Left ventricle myocardium inferior (tissue), 1 donor: ENCODE results near the gene HSDL2. TPM values are rescaled to one million over a fixed set of nuclear protein-coding genes. Genes with fewer than 3 reads are reported as not detected.
"Not testable (repeated sequence)": the region's sequence is repeated elsewhere in the genome, so short reads cannot be mapped to it uniquely, and the experiment has no call there.

ENCODE experiments used
- DNase-seq: peaks from one replicate; pipeline ENCODE4 v3.0.0-alpha.2; 2020
- H3K27ac ChIP-seq: fragments of 200-600 bp; replicated peaks from 2 replicates; pipeline ENCODE4 v1.8.0; 2021
- H3K27me3 ChIP-seq: fragments of 200-600 bp; 2 replicates; pipeline ENCODE4 v1.8.0; 2021; ENCODE audit warnings: low read depth
- H3K36me3 ChIP-seq: fragments of 200-600 bp; 2 replicates; pipeline ENCODE4 v1.8.0; 2021
- H3K4me1 ChIP-seq: fragments of 200-600 bp; 2 replicates; pipeline ENCODE4 v1.8.0; 2021
- H3K4me3 ChIP-seq: fragments of 200-600 bp; 2 replicates; pipeline ENCODE4 v1.8.0; 2021; ENCODE audit warnings: mild to moderate bottlenecking, moderate library complexity
- H3K9me3 ChIP-seq: fragments of 200-600 bp; replicated peaks from 2 replicates; pipeline ENCODE4 v1.8.0; 2021
- CTCF ChIP-seq: fragments of 200-600 bp; IDR thresholded peaks from 2 replicates; pipeline ENCODE4 v1.8.0; 2021; ENCODE audit warnings: antibody characterized with exemption, mild to moderate bottlenecking, borderline replicate concordance
- intact Hi-C: fragments of 100-400 bp; cut with micrococcal nuclease; formaldehyde crosslinking; loops from one replicate; pipeline ENCODE4 v1.11.0; 2022
- total RNA-seq: library from RNA; stranded (reverse); fragmentation: NEBNext Ultra II Directional; extraction: Animal tissue kit (Norgen Biotek cat#: 25700); gene quantifications from one replicate; pipeline ENCODE4 v1.2.1, GENCODE V29; 2021
- donor health status: DM: no; HTN: yes; CAD: no; lungs with severe emphysema.

The HSDL2 gene
- total RNA-seq, 1 donor from 2014 or later, result 234 TPM

DNA sequence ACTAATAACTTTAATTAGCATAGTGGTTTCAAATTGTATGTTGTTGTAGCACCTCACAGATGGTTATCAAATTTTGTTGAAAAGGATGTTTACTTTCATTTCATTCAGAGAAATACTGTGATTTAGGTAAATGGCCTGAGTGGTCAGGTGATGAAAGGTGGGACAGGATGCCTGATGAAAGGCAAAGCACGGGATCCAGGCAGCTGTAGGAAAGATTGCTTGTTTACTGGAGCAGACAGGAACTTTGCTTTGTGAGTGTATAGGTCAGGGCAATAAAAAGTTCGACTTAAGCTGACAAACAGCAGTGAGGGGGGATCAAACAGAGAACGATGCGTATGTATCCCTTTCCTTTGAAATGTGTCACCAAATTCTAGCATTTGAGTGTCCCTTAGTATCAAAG is 125.7 kb downstream of the HSDL2 start:
- intact Hi-C loops, result no loop called here
- TF ChIP-seq CTCF, result no peak
- H3K4me3 ChIP-seq, result no peak overlapping the region

DNA sequence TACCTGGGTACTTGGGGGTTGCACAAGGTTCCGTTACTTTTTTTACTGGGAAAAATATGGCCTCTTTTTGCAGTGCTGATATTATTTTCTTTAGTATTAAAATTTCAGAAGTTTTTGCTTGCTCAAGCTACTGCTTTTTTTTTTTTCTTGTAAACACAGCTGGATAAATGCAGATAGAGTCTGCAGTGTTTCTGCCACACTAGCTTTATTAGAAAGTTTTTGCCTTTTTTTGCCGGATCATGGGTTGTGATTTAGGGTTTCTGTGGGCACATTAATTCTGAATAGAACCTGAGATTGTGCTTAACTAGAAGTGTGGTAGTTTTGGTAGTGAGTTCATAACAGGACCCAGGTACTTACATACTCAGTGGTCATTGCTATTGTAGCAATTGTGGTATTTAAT is 126.7 kb downstream of the HSDL2 start:
- Histone ChIP-seq H3K36me3 (no peaks in the 10 kb centered on the region), H3K9me3 (no peaks in the 10 kb centered on the region), H3K4me1 (peaks cover 8% of the 10 kb centered on the region), H3K27me3 (no peaks in the 10 kb centered on the region), H3K4me3 (no peak overlapping the region), H3K27ac (no peak overlapping the region)
- no peak for TF ChIP-seq CTCF
- DNase-seq, result no peak
- intact Hi-C loops, result no loop called here

More for the DNA sequence above, 125.7 kb downstream of the HSDL2 start:
- Histone ChIP-seq H3K27ac (no peak overlapping the region), H3K9me3 (no peaks in the 10 kb centered on the region), H3K4me1 (peaks cover 4% of the 10 kb centered on the region), H3K36me3 (no peaks in the 10 kb centered on the region), H3K27me3 (no peaks in the 10 kb centered on the region)
- no peak for DNase-seq

GRCh38 chr9:112507001-112507680 is 127.2 kb downstream of the HSDL2 start:
- no peak overlapping the region for H3K27ac ChIP-seq
- H3K36me3 ChIP-seq, result no peaks in the 10 kb centered on the region
- H3K4me1 ChIP-seq, result peaks cover 8% of the 10 kb centered on the region
- no peaks in the 10 kb centered on the region for H3K27me3 ChIP-seq
- no peak overlapping the region for H3K4me3 ChIP-seq
- H3K9me3 ChIP-seq, result no peaks in the 10 kb centered on the region
- no peak for DNase-seq
- TF ChIP-seq CTCF, result no peak
- intact Hi-C loops, result no loop called here

DNA sequence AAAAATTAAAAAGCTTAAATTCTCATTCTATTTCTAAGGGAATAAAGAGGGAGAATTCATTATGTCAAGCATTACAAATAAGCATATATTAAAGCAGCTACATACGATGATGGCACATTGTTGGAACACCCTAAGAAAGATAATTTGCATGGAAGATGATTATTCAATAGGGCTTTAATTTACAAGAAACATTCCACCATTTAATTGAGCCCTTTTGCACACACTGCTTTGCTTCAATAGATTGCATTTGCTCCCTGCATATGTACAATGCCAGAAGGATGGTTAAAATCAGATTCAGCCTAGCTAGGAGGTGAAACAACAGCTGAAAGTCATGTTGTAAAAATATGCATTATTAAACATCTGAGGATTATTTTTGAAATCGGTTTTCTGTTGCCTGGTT is 128.5 kb downstream of the HSDL2 start:
- no peak overlapping the region for H3K27ac ChIP-seq
- TF ChIP-seq CTCF, result no peak
- no peaks in the 10 kb centered on the region for H3K27me3 ChIP-seq
- DNase-seq, result no peak
- no peaks in the 10 kb centered on the region for H3K36me3 ChIP-seq
- H3K9me3 ChIP-seq, result no peaks in the 10 kb centered on the region
- intact Hi-C loops, result no loop called here
- H3K4me3 ChIP-seq, result no peak overlapping the region
- H3K4me1 ChIP-seq, result peaks cover 4% of the 10 kb centered on the region

DNA sequence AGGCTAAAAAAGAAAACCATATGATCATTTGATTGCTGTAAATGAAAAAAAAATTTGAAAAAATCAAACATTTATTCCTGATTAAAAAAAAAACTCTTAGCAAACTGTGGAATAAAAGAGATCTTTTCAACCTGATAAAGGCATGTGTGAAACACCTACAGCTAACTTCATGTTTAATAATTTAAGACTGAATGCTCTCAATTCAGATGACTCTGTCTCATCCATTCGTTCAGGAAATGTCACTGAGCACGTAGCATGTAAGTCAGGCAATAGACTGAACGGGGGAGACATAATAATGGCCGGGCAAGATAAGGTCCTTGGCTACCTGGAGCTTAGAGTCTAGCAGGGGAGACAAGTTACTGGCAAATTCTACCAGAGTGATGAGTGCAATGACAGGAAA is 132.5 kb downstream of the HSDL2 start:
- DNase-seq, H3K27me3 ChIP-seq, H3K4me3 ChIP-seq, H3K4me1 ChIP-seq, H3K36me3 ChIP-seq, H3K9me3 ChIP-seq, H3K27ac ChIP-seq, intact Hi-C loops: not testable (repeated sequence)

DNA sequence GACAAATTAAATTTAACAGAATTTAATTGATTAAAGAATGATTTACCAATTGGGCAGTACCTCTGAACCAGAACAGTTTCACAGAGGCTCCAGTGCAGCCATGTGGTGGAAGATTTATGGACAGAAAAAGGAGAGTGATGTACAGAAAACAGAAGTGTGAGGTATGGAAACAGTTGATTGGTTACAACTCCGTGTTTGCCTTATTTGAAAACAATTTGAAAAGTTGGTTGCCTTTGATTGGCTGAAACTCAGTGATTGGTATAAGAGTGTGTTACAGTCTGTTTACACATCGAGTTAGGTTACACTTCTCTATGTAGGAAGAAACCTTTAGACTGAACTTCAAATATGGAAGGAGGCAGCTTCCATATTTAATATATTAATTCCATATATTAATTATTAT is 136.9 kb downstream of the HSDL2 start:
- no peak for DNase-seq
- Histone ChIP-seq H3K4me3 (no peak overlapping the region), H3K36me3 (no peaks in the 10 kb centered on the region), H3K9me3 (no peaks in the 10 kb centered on the region), H3K27me3 (no peaks in the 10 kb centered on the region), H3K4me1 (no peaks in the 10 kb centered on the region), H3K27ac (no peak overlapping the region)
- TF ChIP-seq CTCF, result no peak
- intact Hi-C loops, result no loop called here
